ENCODE results near the gene ARHGAP24.

ARHGAP24 gene

GRCh38 chr4:85474818-85475630 lies at the start of gene ARHGAP24:
ARHGAP24 (plus strand) TSS chr4:85475150.
- DNase-seq (ENCODE audit: low read depth in 3 of 3) = no peak

GRCh38 chr4:85426366-85426765 lies 48.6 kb upstream of the ARHGAP24 start:
- no peak for DNase-seq (ENCODE audit: low read depth in 3 of 3)

GRCh38 chr4:85427123-85427522 lies 47.8 kb upstream of the ARHGAP24 start:
- DNase-seq (ENCODE audit: low read depth in 3 of 3) = no peak

- DNase-seq (ENCODE audit: low read depth in 3 of 3) = no peak
These were observed 44.7 kb upstream of the ARHGAP24 start for GRCh38 chr4:85430226-85430625.

- DNase-seq (ENCODE audit: low read depth in 3 of 3) = no peak
These were observed 44.3 kb upstream of the ARHGAP24 start for GRCh38 chr4:85430697-85431096.

GRCh38 chr4:85431156-85431555 lies 43.8 kb upstream of the ARHGAP24 start:
- no peak for DNase-seq (ENCODE audit: low read depth in 3 of 3)

GRCh38 chr4:85431881-85432485 lies 43.0 kb upstream of the ARHGAP24 start:
- DNase-seq (ENCODE audit: low read depth in 3 of 3) = no peak

GRCh38 chr4:85445050-85445639 lies 29.8 kb upstream of the ARHGAP24 start:
- no peak for DNase-seq (ENCODE audit: low read depth in 3 of 3)

- no peak for DNase-seq (ENCODE audit: low read depth in 3 of 3)
These were observed 28.6 kb upstream of the ARHGAP24 start for GRCh38 chr4:85446141-85446861.

GRCh38 chr4:85448906-85449890 lies 25.8 kb upstream of the ARHGAP24 start:
- DNase-seq (ENCODE audit: low read depth in 3 of 3) = no peak

- DNase-seq (ENCODE audit: low read depth in 3 of 3) = no peak
These were observed 22.8 kb upstream of the ARHGAP24 start for GRCh38 chr4:85452058-85452731.

GRCh38 chr4:85455942-85456341 lies 19.0 kb upstream of the ARHGAP24 start:
- DNase-seq (ENCODE audit: low read depth in 3 of 3) = no peak

GRCh38 chr4:85457752-85458467 lies 17.0 kb upstream of the ARHGAP24 start:
- no peak for DNase-seq (ENCODE audit: low read depth in 3 of 3)

GRCh38 chr4:85459736-85460135 lies 15.2 kb upstream of the ARHGAP24 start:
- DNase-seq (ENCODE audit: low read depth in 3 of 3) = no peak

GRCh38 chr4:85474356-85474755 lies 594 bp upstream of the ARHGAP24 start:
- DNase-seq (ENCODE audit: low read depth in 3 of 3) = no peak

GRCh38 chr4:85475631-85476233 lies 782 bp downstream of the ARHGAP24 start:
- DNase-seq (ENCODE audit: low read depth in 3 of 3) = no peak

- no peak for DNase-seq (ENCODE audit: low read depth in 3 of 3)
These were observed 1.4 kb downstream of the ARHGAP24 start for GRCh38 chr4:85476381-85476780.

GRCh38 chr4:85477534-85477933 lies 2.6 kb downstream of the ARHGAP24 start:
- no peak for DNase-seq (ENCODE audit: low read depth in 3 of 3)

- DNase-seq (ENCODE audit: low read depth in 3 of 3) = no peak
These were observed 3.6 kb downstream of the ARHGAP24 start for GRCh38 chr4:85478576-85478975.

All from stimulated activated CD4-positive, alpha-beta T cell treated with anti-CD3 and anti-CD28 coated beads, TNF-alpha, amount 100 ng/mL, for 48 hours (primary cell).